Measurements from ENCODE around the gene CHD9NB.
A peak's percentile ranks its signal among the peaks of the same experiment; 100 is the strongest.

The CHD9NB gene

GRCh38 chr16:53022374-53022773 is 30.3 kb downstream of the CHD9NB start:
- DNase-seq = peak; percentile 2

- no peak for DNase-seq
Measured at GRCh38 chr16:53018834-53019416, 33.8 kb downstream of the CHD9NB start.

- no peak for DNase-seq
Measured at GRCh38 chr16:53014287-53014686, 38.4 kb downstream of the CHD9NB start.

GRCh38 chr16:53007095-53007494 is 45.6 kb downstream of the CHD9NB start:
- DNase-seq = no peak

- DNase-seq = no peak
Measured at GRCh38 chr16:52997922-52998321, 54.8 kb downstream of the CHD9NB start.

GRCh38 chr16:52994942-52995341 is 57.8 kb downstream of the CHD9NB start:
- no peak for DNase-seq

GRCh38 chr16:52993179-52993578 is 59.5 kb downstream of the CHD9NB start:
- peak; percentile 1 for DNase-seq

- no peak for DNase-seq
Measured at GRCh38 chr16:52991572-52991971, 61.1 kb downstream of the CHD9NB start.

All from NK-92 treated with Interleukin-12 subunit alpha and Interleukin-12 subunit beta, amount 100 ng/mL, for 24 hours (cell line).